Karpas-422 (cell line): ENCODE data around the gene ADAMTS13. TPM values are rescaled to one million over a fixed set of nuclear protein-coding genes. Genes with fewer than 3 reads are reported as not detected.

Experiments
- DNase-seq: peaks from one replicate; pipeline ENCODE4 v3.0.0-alpha.2; 2015
- H2AFZ ChIP-seq: fragments of 200-600 bp; sonication (generic); 2 replicates; pipeline ENCODE4 v1.6.1; 2014; ENCODE audit warnings: antibody characterized with exemption, low read length, mixed read lengths
- H3K27ac ChIP-seq: fragments of 200-600 bp; sonication (generic); 2 replicates; pipeline ENCODE4 v1.5.1; 2014; ENCODE audit warnings: mild to moderate bottlenecking, low read length, moderate library complexity
- H3K27me3 ChIP-seq: fragments of 200-600 bp; sonication (generic); 2 replicates; pipeline ENCODE4 v1.6.1; 2014; ENCODE audit warnings: low read length, mixed read lengths
- H3K36me3 ChIP-seq: fragments of 200-600 bp; sonication (generic); 2 replicates; pipeline ENCODE4 v1.6.1; 2014; ENCODE audit warnings: low read length, mixed read lengths; ENCODE audit not compliant: insufficient read depth
- H3K4me1 ChIP-seq: fragments of 200-600 bp; sonication (generic); 2 replicates; pipeline ENCODE4 v1.6.1; 2014; ENCODE audit warnings: mild to moderate bottlenecking, low read length, mixed read lengths
- H3K4me2 ChIP-seq: fragments of 200-600 bp; sonication (generic); 2 replicates; pipeline ENCODE4 v1.6.1; 2014; ENCODE audit warnings: low read length, low read depth, mild to moderate bottlenecking; ENCODE audit not compliant: poor library complexity, severe bottlenecking
- H3K4me3 ChIP-seq: fragments of 200-600 bp; sonication (generic); 2 replicates; pipeline ENCODE4 v1.5.1; 2014; ENCODE audit warnings: mild to moderate bottlenecking, antibody characterized with exemption, low read length, mixed read lengths
- H3K79me2 ChIP-seq: fragments of 200-600 bp; sonication (generic); 2 replicates; pipeline ENCODE4 v1.6.1; 2014; ENCODE audit warnings: mild to moderate bottlenecking, low read length, mixed read lengths
- H3K9ac ChIP-seq: fragments of 200-600 bp; sonication (generic); 2 replicates; pipeline ENCODE4 v1.6.0; 2014; ENCODE audit warnings: low read length
- H3K9me2 ChIP-seq: fragments of 200-600 bp; sonication (generic), shearing (Covaris generic); replicated peaks from 2 replicates; pipeline ENCODE4 v1.6.0; 2014; ENCODE audit warnings: mild to moderate bottlenecking, low read length, moderate library complexity; ENCODE audit not compliant: insufficient read depth
- H3K9me3 ChIP-seq: fragments of 300-700, 200-600 bp; sonication (generic); 2 replicates; pipeline ENCODE4 v1.6.1; 2014; ENCODE audit warnings: low read length, mixed read lengths
- H4K20me1 ChIP-seq: fragments of 200-600 bp; sonication (generic); 2 replicates; pipeline ENCODE4 v1.6.1; 2014; ENCODE audit warnings: mild to moderate bottlenecking, antibody characterized with exemption, low read length, low read depth; ENCODE audit not compliant: insufficient read depth
- total RNA-seq: library from RNA; depleted of rRNA; stranded (reverse); fragments of >200 nt; shearing (Covaris generic); gene quantifications from 2 replicates; pipeline ENCODE4 v1.2.3, GENCODE V29; 2014; ENCODE audit warnings: low replicate concordance

ADAMTS13 gene
- total RNA-seq, 1 experiment from 2014 or later = 0.34 TPM

DNA sequence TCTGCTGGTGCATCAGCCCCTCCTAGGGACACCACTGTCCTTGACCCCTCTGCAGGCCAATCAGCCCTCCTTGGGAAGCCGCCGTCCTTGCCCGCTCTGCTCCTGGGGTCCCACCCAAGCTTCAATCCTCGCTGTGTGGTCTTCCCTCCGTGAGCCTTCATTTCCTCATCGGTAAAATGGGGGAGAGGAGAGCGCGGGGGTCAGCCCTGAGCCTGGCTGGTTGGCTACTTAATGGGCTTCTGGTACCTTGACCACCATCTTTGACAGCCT lies 69.4 kb downstream of the ADAMTS13 start:
- H4K20me1 ChIP-seq = no peaks in the 10 kb centered on the region
- H3K9me3 ChIP-seq = no peaks in the 10 kb centered on the region
- H3K79me2 ChIP-seq = no peaks in the 10 kb centered on the region
- H3K27me3 ChIP-seq = no peaks in the 10 kb centered on the region
- no peak for DNase-seq
- H3K4me2 ChIP-seq = no peak overlapping the region
- no peak overlapping the region for H3K9ac ChIP-seq
- H3K36me3 ChIP-seq = no peaks in the 10 kb centered on the region
- H2AFZ ChIP-seq = no peak overlapping the region
- H3K27ac ChIP-seq = no peak overlapping the region
- no peaks in the 10 kb centered on the region for H3K4me1 ChIP-seq
- H3K9me2 ChIP-seq = no peaks in the 10 kb centered on the region
- no peak overlapping the region for H3K4me3 ChIP-seq

DNA sequence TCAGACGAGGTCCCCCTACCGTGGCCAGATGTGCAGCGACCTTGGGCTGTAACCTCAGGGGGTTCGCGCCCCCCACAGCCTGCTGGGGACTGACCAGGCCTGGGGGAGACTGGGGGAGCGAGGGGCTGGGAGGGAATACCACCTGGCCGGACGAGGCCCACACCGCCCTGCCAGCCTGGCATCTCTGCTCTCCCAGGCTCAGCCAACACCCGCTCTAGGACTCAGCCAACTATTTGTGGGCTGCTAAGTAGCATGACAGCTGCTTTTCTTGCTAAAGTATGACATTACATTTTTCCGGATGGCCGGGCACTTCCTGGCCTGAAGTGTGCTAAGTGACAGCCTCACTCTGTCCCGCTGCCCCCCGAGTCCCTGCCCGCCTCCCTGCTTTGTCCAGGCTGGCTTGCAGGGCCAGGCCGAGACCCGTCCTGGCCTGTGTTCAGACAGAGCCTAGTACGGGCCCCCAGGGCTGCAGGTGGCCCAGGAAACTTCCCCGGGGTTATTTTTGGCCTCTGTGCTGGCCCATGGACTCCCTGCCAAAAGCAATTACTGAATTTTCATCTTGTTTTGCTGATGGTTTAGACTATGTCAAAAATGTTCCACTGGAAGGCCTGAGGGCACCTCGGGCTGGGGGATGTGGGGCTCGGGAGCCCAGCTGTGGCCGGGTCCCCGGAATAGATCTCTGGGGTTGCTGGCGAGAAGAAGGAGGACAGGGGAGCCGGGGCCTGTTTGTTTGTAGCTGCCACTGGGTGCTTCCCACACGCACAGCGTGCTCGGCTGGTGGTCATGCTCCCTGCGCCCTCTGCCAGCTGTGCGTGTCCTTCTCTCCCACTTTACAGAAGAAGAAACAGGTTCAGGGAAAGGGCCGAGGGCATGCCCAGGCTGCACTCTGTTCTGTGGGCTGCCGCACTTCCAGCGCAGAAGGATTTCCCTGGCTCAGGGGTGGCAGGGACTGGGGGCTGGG lies 70.2 kb downstream of the ADAMTS13 start:
- no peaks in the 10 kb centered on the region for H3K27me3 ChIP-seq
- no peaks in the 10 kb centered on the region for H3K9me2 ChIP-seq
- H3K9me3 ChIP-seq = no peaks in the 10 kb centered on the region
- no peak overlapping the region for H2AFZ ChIP-seq
- no peak for DNase-seq
- H3K4me2 ChIP-seq = no peak overlapping the region
- H3K36me3 ChIP-seq = no peaks in the 10 kb centered on the region
- H3K4me3 ChIP-seq = no peak overlapping the region
- no peak overlapping the region for H3K27ac ChIP-seq
- H3K4me1 ChIP-seq = no peaks in the 10 kb centered on the region
- H3K9ac ChIP-seq = no peak overlapping the region
- H3K79me2 ChIP-seq = no peaks in the 10 kb centered on the region
- H4K20me1 ChIP-seq = no peaks in the 10 kb centered on the region

DNA sequence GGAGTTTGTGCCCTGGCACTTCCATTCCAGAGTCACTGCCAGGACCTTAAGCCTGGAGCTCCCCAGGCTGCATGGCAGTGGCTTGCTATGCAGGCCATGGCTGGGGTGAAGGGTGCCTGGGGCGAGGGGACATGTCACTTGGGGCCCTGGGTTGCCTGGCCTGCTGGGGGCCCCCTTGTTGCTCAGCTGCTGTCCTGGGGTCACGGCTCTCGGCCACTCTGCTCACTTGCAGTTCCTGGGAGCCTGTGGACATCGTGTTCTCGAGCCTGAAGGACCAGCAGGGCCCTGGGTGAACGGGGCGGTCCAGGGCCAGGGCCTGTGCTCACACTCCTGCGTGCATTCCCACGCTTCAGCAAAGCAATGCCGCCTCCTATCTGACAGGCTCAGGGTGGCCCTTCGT lies 71.3 kb downstream of the ADAMTS13 start:
- H3K27ac ChIP-seq = no peak overlapping the region
- H3K36me3 ChIP-seq = no peaks in the 10 kb centered on the region
- no peaks in the 10 kb centered on the region for H3K4me1 ChIP-seq
- no peak for DNase-seq
- no peaks in the 10 kb centered on the region for H3K79me2 ChIP-seq
- H3K4me2 ChIP-seq = no peak overlapping the region
- H3K4me3 ChIP-seq = no peak overlapping the region
- no peaks in the 10 kb centered on the region for H3K9me2 ChIP-seq
- H3K9ac ChIP-seq = no peak overlapping the region
- no peaks in the 10 kb centered on the region for H3K27me3 ChIP-seq
- no peaks in the 10 kb centered on the region for H3K9me3 ChIP-seq
- H2AFZ ChIP-seq = no peak overlapping the region
- no peaks in the 10 kb centered on the region for H4K20me1 ChIP-seq

DNA sequence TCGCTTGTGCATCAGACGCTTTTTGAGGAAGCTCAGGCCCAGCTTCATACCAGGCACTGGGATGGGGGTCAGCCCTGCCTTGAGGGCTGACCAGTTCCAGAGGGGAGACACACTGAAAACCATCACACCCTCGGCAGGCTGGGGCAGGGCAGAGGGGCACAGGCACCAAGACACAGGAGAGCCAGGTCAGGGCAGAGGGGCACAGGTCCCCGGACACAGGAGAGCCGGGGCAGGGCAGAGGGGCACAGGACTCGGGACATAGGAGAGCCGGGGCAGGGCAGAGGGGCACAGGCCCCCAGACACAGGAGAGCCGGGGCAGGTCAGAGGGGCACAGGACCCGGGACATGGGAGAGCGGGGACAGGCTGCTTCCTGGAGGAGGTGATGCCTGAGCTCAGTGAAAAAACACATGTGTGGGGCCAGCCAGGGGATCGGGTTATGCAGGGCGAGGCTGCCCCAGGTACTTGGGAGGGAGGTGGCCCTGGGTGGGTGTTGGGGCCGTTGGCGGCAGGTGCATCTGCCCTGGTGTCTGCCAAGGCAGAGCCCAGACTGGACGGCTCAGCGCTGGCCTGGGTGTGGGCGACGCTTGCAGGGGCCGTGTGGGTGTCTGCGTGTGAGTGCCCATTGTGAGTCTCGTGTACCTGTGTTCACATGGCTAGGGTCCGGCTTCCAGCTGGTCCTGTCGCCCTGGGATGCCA lies 71.8 kb downstream of the ADAMTS13 start:
- H4K20me1 ChIP-seq = no peaks in the 10 kb centered on the region
- no peaks in the 10 kb centered on the region for H3K4me1 ChIP-seq
- no peaks in the 10 kb centered on the region for H3K27me3 ChIP-seq
- H3K4me3 ChIP-seq = no peak overlapping the region
- DNase-seq = no peak
- H3K79me2 ChIP-seq = no peaks in the 10 kb centered on the region
- H3K9me2 ChIP-seq = no peaks in the 10 kb centered on the region
- no peaks in the 10 kb centered on the region for H3K9me3 ChIP-seq
- no peak overlapping the region for H2AFZ ChIP-seq
- no peaks in the 10 kb centered on the region for H3K36me3 ChIP-seq
- no peak overlapping the region for H3K27ac ChIP-seq
- H3K4me2 ChIP-seq = no peak overlapping the region
- H3K9ac ChIP-seq = no peak overlapping the region

DNA sequence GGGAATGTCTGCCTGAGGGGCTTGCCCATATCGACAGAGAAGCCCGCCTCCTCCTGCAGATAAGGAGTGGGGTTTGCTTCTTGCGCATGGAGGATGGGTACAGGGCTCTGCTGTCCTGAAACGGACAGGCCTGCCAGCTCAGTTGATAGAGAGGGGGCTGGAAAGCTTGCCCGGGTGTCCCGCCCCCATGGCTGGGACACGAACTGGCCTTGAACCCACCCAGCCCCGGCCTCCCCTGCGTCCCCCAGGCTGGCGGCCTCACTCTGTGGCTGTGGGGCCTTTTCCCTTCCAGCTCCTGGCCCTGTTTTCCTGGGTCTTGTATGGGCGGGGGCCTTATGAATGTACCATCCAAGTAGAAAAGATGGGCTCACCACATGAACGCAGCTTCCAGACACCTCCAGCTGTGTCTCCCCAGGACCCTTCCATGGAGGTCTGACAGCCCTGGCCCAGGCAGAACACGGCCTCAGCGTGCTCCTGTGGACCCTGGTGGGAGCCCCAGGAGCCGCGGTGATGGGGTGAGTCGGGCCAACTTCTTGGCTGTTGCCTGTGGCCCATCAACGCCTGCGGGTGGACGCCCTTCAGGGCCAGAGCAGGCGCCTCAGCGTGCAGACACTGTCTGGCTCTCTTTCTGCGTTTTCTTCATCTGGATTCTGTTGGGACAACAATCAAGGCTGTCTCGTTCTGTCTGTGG lies 72.6 kb downstream of the ADAMTS13 start:
- no peak overlapping the region for H3K9ac ChIP-seq
- no peaks in the 10 kb centered on the region for H3K9me2 ChIP-seq
- H3K4me1 ChIP-seq = no peaks in the 10 kb centered on the region
- no peak overlapping the region for H3K4me3 ChIP-seq
- no peaks in the 10 kb centered on the region for H3K9me3 ChIP-seq
- H3K36me3 ChIP-seq = no peaks in the 10 kb centered on the region
- no peaks in the 10 kb centered on the region for H3K27me3 ChIP-seq
- no peak overlapping the region for H3K4me2 ChIP-seq
- no peak overlapping the region for H2AFZ ChIP-seq
- H3K79me2 ChIP-seq = no peaks in the 10 kb centered on the region
- no peaks in the 10 kb centered on the region for H4K20me1 ChIP-seq
- DNase-seq = no peak
- no peak overlapping the region for H3K27ac ChIP-seq

DNA sequence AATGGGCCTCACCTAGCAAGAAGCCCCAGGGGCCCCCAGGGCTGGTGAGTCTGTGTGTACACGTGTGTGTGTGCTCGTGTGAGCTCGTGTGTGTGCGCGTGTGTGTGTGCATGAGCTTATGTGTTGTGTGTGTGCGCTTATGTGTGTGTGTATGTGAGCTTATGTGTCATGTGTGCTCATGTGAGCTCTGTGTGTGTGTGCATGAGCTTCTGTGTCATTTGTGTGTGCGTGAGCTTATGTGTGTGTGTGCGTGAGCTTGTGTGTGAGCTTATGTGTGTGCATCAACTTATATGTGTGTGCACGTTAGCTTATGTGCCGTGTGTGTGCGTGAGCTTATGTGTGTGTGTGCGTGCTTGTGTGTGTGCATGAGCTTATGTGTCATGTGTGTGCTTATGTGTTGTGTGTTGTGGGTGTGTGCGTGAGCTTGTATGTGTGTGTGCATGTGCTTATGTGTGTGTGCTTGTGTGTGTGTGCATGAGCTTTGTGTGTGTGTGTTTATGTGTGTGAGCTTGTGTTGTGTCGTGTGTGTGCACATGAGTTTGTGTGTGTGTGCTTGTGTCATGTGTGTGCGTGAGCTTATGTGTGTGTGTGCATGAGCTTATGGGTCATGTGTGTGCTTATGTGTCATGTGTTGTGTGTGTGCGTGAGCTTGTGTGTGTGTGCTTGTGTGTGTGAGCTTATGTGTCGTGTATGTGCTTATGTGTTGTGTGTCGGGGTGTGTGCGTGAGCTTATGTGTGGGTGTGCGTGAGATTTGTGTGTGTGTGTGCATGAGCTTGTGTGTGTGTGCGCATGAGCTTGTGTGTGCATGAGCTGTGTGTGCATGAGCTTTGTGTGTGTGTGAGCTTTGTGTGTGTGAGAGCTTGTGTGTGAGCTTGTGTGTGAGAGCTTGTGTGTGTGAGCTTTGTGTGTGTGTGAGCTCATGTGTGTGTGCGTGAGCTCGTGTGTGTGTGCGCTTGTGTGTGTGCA lies 73.4 kb downstream of the ADAMTS13 start:
- no peak overlapping the region for H3K4me3 ChIP-seq
- H3K4me1 ChIP-seq = no peaks in the 10 kb centered on the region
- no peak overlapping the region for H3K4me2 ChIP-seq
- no peaks in the 10 kb centered on the region for H3K9me2 ChIP-seq
- no peak for DNase-seq
- H3K27me3 ChIP-seq = no peaks in the 10 kb centered on the region
- no peaks in the 10 kb centered on the region for H3K36me3 ChIP-seq
- H3K9ac ChIP-seq = no peak overlapping the region
- H2AFZ ChIP-seq = no peak overlapping the region
- no peaks in the 10 kb centered on the region for H3K79me2 ChIP-seq
- H4K20me1 ChIP-seq = no peaks in the 10 kb centered on the region
- no peaks in the 10 kb centered on the region for H3K9me3 ChIP-seq
- no peak overlapping the region for H3K27ac ChIP-seq

DNA sequence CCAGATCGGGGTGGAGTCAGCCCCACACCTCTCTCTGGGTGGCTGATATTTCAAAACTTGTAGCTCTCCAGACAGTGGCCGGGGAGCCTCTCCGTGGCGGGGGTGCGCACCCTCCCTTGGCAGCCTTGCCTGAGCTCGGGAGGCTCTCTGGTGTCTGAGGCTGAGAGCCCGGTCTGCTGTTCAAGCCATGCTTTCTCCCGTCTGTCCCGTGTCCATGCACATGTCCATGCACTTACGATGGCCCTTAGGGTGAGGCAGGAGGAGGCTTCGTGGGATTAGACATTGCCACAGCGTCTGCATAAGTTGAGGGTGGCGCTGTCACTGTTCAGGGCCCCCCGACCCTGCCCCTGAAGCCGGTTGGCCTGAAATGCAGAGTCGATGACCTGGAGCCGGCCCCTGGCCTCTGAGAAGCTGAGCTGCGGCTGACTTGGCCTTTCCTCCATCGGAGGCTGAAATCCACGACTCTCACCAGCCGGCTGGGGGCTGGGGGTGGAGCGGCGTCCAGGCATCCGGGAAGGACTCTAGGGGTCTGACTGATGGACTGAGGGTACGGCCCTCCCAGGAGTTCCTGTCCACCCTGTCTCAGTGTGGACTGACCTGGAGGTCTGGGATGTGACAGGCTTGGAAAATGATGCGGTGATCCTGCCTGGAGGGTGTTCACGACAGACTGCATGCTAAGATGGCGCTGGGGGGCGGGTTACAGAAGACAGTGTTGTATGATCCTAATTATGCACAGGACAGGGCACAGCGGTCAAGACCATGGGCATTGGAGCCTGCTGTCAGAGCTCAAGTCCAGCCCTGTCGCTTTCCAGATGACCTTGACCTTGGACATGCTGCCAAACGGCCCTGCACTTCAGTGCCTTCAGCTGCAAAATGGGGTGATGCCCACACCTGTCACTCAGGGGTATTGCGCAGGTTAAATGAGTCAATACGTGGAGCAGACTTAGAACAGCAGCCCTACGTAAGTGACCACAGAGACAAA lies 75.0 kb downstream of the ADAMTS13 start:
- H4K20me1 ChIP-seq = no peaks in the 10 kb centered on the region
- no peaks in the 10 kb centered on the region for H3K9me2 ChIP-seq
- no peaks in the 10 kb centered on the region for H3K36me3 ChIP-seq
- H3K4me3 ChIP-seq = no peak overlapping the region
- H3K79me2 ChIP-seq = no peaks in the 10 kb centered on the region
- H3K27me3 ChIP-seq = no peaks in the 10 kb centered on the region
- H3K9ac ChIP-seq = no peak overlapping the region
- no peak overlapping the region for H2AFZ ChIP-seq
- H3K4me2 ChIP-seq = no peak overlapping the region
- 0 out of 2 replicates have a peak, but pooled peaks cover 4% of the 10 kb centered on the region for H3K9me3 ChIP-seq
- H3K27ac ChIP-seq = no peak overlapping the region
- DNase-seq = no peak
- no peaks in the 10 kb centered on the region for H3K4me1 ChIP-seq
